ENCODE measurements around the gene ACP5. TPM values are rescaled to one million over a fixed set of nuclear protein-coding genes. Genes with fewer than 3 reads are reported as not detected.

Gene ACP5
- total RNA-seq, 1 experiment from 2014 or later = 2.3 TPM

GRCh38 chr19:11563532-11563931 is 13.9 kb downstream of the ACP5 start:
- H3K79me2 ChIP-seq (ENCODE audit: insufficient read depth, low read length) = peaks cover 3% of the 10 kb centered on the region; the same call in 1 of the 2 replicates
- no peaks in the 10 kb centered on the region; the same call in 1 of the 2 replicates for H3K27me3 Mint-ChIP-seq (ENCODE audit: low read depth)
- no peak overlapping the region for H3K27ac ChIP-seq (ENCODE audit: insufficient read length, low read depth, low read length)
- no peak overlapping the region; a peak in 1 of 7 replicates for H3K27ac Mint-ChIP-seq
- H3K4ac ChIP-seq (ENCODE audit: low read depth, low read length) = no peak overlapping the region
- no CpG with 5 or more reads among the region's 8 CpGs for WGBS (ENCODE audit: extremely low coverage, insufficient read length, low lambda C conversion rate)
- peaks cover 9% of the 10 kb centered on the region for H3K23me2 ChIP-seq (ENCODE audit: insufficient read length, low read depth, low read length, poor library complexity, severe bottlenecking)
- no peak overlapping the region for H3K18ac ChIP-seq (ENCODE audit: insufficient read length, low read depth, low read length)
- no peak for TF ChIP-seq CTCF (conservative IDR thresholded peaks at IDR 0.05)
- no peak overlapping the region for H2BK5ac ChIP-seq (ENCODE audit: insufficient read length, low read length)
- H2BK20ac ChIP-seq (ENCODE audit: low read depth, low read length, poor library complexity, severe bottlenecking) = no peak overlapping the region
- H3K14ac ChIP-seq (ENCODE audit: insufficient read depth, low read length) = no peak overlapping the region
- H2BK120ac ChIP-seq (ENCODE audit: low read depth, low read length, poor library complexity, severe bottlenecking) = no peak overlapping the region
- peaks cover 0 to 3% of the 10 kb centered on the region in 2 experiments; a peak in 1 of 5 replicates for H3K9me3 Mint-ChIP-seq
- H3K36me3 Mint-ChIP-seq (ENCODE audit: insufficient read depth in 1 of 3, low read depth in 3 of 3) = no peaks in the 10 kb centered on the region
- H3K4me1 ChIP-seq (ENCODE audit: insufficient read depth, low read length) = no peaks in the 10 kb centered on the region
- no peak overlapping the region for H3K23ac ChIP-seq (ENCODE audit: insufficient read length, low read depth, low read length)
- H3K4me2 ChIP-seq (ENCODE audit: insufficient read depth, insufficient read length, low read length) = no peak overlapping the region
- H2AK5ac ChIP-seq (ENCODE audit: insufficient read length, low read length) = no peak overlapping the region
- H3K4me1 Mint-ChIP-seq = peaks cover 5 to 11% of the 10 kb centered on the region in 2 experiments
- H4K20me1 ChIP-seq (ENCODE audit: control insufficient read depth, insufficient read depth, insufficient read length) = no peaks in the 10 kb centered on the region
- H3K27me3 ChIP-seq (ENCODE audit: insufficient read depth, low read length) = no peaks in the 10 kb centered on the region
- H3T11ph ChIP-seq (ENCODE audit: low read length) = no peak overlapping the region
- H3K4me3 Mint-ChIP-seq = no peak overlapping the region
- no peak overlapping the region for H4K8ac ChIP-seq (replicated peaks; ENCODE audit: insufficient read length, low read depth, low read length)
- H2AFZ ChIP-seq (ENCODE audit: low read length) = no peak overlapping the region
- H4K5ac ChIP-seq (ENCODE audit: insufficient read length, low read depth, low read length) = no peak overlapping the region
- H2BK15ac ChIP-seq (ENCODE audit: low read depth, low read length) = no peak overlapping the region
- no peaks in the 10 kb centered on the region for H3K9me3 ChIP-seq (ENCODE audit: control insufficient read depth, low read depth, low read length)
- no peak for DNase-seq
- no peak overlapping the region for H4K91ac ChIP-seq (ENCODE audit: insufficient read length, low read depth, low read length)
- no peaks in the 10 kb centered on the region for H3K79me1 ChIP-seq (ENCODE audit: insufficient read depth, low read depth, low read length, poor library complexity, severe bottlenecking)
- no peak overlapping the region for H3K56ac ChIP-seq (ENCODE audit: insufficient read length, low read depth, low read length)
- no peak overlapping the region for H3K9ac ChIP-seq (ENCODE audit: extremely low read depth, insufficient read length, low read length)
- no peak overlapping the region for H2BK12ac ChIP-seq (ENCODE audit: insufficient read length, low read depth, low read length)
